ENCODE data around the gene GEN1. TPM values are rescaled to one million over a fixed set of nuclear protein-coding genes. Genes with fewer than 3 reads are reported as not detected.
A peak's percentile ranks its signal among the peaks of the same experiment; 100 is the strongest.

GEN1 gene
- total and polyA plus RNA-seq, 2 of the 13 experiments (the other 11 are each of a cell fraction or from before 2014, with no cell fraction given), result 9.9 to 27.1 TPM

DNA sequence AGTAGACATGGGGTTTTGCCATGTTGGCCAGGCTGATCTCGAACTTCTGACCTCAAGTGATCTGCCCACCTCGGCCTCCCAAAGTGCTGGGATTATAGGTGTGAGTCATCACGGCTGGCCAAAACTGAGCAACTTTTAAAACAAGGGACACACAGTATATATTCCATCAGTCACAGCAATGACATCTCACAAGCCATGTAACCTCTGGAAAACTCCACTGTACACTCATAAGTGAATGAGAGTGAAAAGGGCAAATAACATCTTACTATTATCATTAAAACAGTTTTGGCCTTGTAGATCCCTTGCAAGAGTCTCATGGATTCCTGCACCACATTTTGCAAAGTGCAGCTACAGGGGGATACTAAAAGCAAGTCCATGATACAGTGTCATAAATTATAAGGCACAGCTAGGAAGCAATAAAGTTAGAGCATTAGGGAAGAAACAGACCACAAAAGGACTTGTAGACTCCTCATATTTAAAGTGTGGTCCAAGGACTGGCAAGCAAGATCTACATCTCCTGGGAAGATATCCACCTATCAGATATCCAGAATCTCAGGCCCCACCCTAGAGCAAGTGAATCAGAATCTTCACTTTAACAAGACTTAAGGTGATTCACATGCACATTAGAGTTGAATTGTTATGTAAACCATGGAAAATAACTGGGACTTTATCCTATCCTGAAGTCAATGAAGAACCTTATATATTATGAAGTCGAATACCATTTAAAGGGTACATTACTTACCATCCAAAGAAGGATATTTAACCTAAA lies 6.1 kb upstream of the GEN1 start:
- POLR2A ChIA-PET, result no interaction called here
- Histone ChIP-seq H3K4me3 (replicated peaks in 1 of 3; ENCODE audit: insufficient read depth in 1 of 3, low read depth in 2 of 3, low read length in 3 of 3) (no peak overlapping the region), H3K27me3 (ENCODE audit: control insufficient read depth in 1 of 2, insufficient read depth in 2 of 2, low read length in 2 of 2) (no peaks in the 10 kb centered on the region), H3K79me2 (ENCODE audit: insufficient read depth, low read length) (peaks cover 36% of the 10 kb centered on the region), H3K27ac (ENCODE audit: extremely low read length, insufficient read depth, low read length) (no peak overlapping the region), H3K9me3 (ENCODE audit: low read length) (no peaks in the 10 kb centered on the region), H4K20me1 (ENCODE audit: insufficient read depth, low read length) (no peaks in the 10 kb centered on the region), H3K4me1 (ENCODE audit: insufficient read depth, low read length) (peaks cover 17% of the 10 kb centered on the region), H3K9ac (ENCODE audit: insufficient read depth, low read depth, low read length) (no peak overlapping the region), H2AFZ (ENCODE audit: low read length) (no peak overlapping the region), H3K4me2 (ENCODE audit: low read depth, low read length) (no peak overlapping the region), H3K36me3 (replicated peaks in 1 of 2; ENCODE audit: control insufficient read depth in 1 of 2, insufficient read depth in 2 of 2, low read length in 2 of 2) (peaks cover 0 to 6% of the 10 kb centered on the region in 2 experiments; a peak in 1 of 5 replicates)
- WGBS (ENCODE audit: low lambda C conversion rate), result 96% methylated on average over 4 of the region's 4 CpGs
- no peak for ATAC-seq
- no TSS peak for BruUV-seq (replicated peaks)
- CTCF ChIA-PET (ENCODE audit: low intra/inter-chr PET ratio, low total read pairs), result no interaction called here
- FAIRE-seq, result no peak
- intact Hi-C loops (cut with micrococcal nuclease; ENCODE audit: unreplicated experiment), result no loop called here
- TF ChIP-seq HHEX (CRISPR knock-in tag; IDR thresholded peaks at IDR 0.05), result no peak
- TF ChIP-seq FOSL2 (CRISPR knock-in tag; IDR thresholded peaks at IDR 0.05), result 0 out of 2 replicates have a peak, but pooled peaks have one; percentile 18
- no peak for DNase-seq (ENCODE audit: low spot score)
- in situ Hi-C loops (cut with HindIII; ENCODE audit: extremely low pct_ligation_motif_present, low pct_unique_long_range_greater_than_20kb), result no loop called here

DNA sequence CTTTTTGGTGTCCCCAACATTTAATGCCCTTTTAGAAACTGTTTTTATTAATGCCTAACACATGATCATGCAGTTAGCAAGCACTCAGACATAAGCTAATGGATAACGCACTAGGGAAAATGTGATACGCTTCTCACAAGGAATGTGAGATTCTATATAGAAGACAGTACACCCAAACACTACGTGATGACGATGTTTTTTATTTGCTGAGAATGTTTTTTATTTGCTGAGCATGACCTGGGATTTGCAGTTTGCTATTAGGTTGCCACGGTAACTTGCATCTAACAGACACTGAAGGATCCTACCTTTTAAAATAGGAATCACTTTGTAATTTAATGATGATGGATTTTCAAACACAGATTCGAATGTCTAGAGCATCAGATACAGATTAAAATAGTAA lies 5.2 kb upstream of the GEN1 start:
- no TSS peak for BruUV-seq (replicated peaks)
- DNase-seq (ENCODE audit: low spot score) (no peak), FAIRE-seq (no peak), ATAC-seq (no peak)
- no peak overlapping the region for H3K27ac ChIP-seq (ENCODE audit: extremely low read length, insufficient read depth, low read length)
- no peaks in the 10 kb centered on the region for H3K9me3 ChIP-seq (ENCODE audit: low read length)
- H4K20me1 ChIP-seq (ENCODE audit: insufficient read depth, low read length), result no peaks in the 10 kb centered on the region
- peaks cover 0 to 6% of the 10 kb centered on the region in 2 experiments; a peak in 1 of 5 replicates for H3K36me3 ChIP-seq (replicated peaks in 1 of 2; ENCODE audit: control insufficient read depth in 1 of 2, insufficient read depth in 2 of 2, low read length in 2 of 2)
- H3K4me3 ChIP-seq (replicated peaks in 1 of 3; ENCODE audit: insufficient read depth in 1 of 3, low read depth in 2 of 3, low read length in 3 of 3), result no peak overlapping the region
- TF ChIP-seq MAFK (conservative IDR thresholded peaks at IDR 0.05 in 1 of 2, IDR thresholded peaks at IDR 0.05 in 1 of 2; ENCODE audit: low read length in 2 of 2) (peak in 1 of 2 experiments; percentile 54; a peak in 2 of 4 replicates), ZNF230 (CRISPR knock-in tag; IDR thresholded peaks at IDR 0.05) (no peak), MAFF (IDR thresholded peaks at IDR 0.05; ENCODE audit: low read depth, low read length) (peak; percentile 54), ZNF224 (CRISPR knock-in tag; IDR thresholded peaks at IDR 0.05) (no peak), TBP (CRISPR knock-in tag; IDR thresholded peaks at IDR 0.05) (no peak)
- no peaks in the 10 kb centered on the region; a peak in 1 of 5 replicates for H3K27me3 ChIP-seq (ENCODE audit: control insufficient read depth in 1 of 2, insufficient read depth in 2 of 2, low read length in 2 of 2)
- CTCF ChIA-PET (ENCODE audit: low intra/inter-chr PET ratio, low total read pairs), result no interaction called here
- no peak overlapping the region for H3K9ac ChIP-seq (ENCODE audit: insufficient read depth, low read depth, low read length)
- peaks cover 17% of the 10 kb centered on the region for H3K4me1 ChIP-seq (ENCODE audit: insufficient read depth, low read length)
- intact Hi-C loops (cut with micrococcal nuclease; ENCODE audit: unreplicated experiment) (no loop called here), in situ Hi-C loops (cut with HindIII; ENCODE audit: extremely low pct_ligation_motif_present, low pct_unique_long_range_greater_than_20kb) (no loop called here)
- H3K79me2 ChIP-seq (ENCODE audit: insufficient read depth, low read length), result peaks cover 38% of the 10 kb centered on the region
- POLR2A ChIA-PET, result no interaction called here
- no peak overlapping the region for H2AFZ ChIP-seq (ENCODE audit: low read length)
- 97% methylated on average over 6 of the region's 6 CpGs for WGBS (ENCODE audit: low lambda C conversion rate)
- no peak overlapping the region for H3K4me2 ChIP-seq (ENCODE audit: low read depth, low read length)

All from HepG2 (cell line).